Suprapubic skin (tissue), 3 donors: ENCODE measurements around the gene ARL4C.

Experiments used
- CTCF ChIP-seq, 2 donors: fragments of 200-600 bp in 1 of 2; fragments of 450-650 bp in 1 of 2; sonication (generic) in 1 of 2; IDR thresholded peaks; one replicate each; pipeline ENCODE4 v1.5.1; 2016 to 2019; ENCODE audit warnings: antibody characterized with exemption in 2 of 2, mild to moderate bottlenecking in 1 of 2, moderate library complexity in 1 of 2
- POLR2A ChIP-seq, 2 donors: fragments of 450-650 bp; IDR thresholded peaks; one replicate each; pipeline ENCODE4 v1.6.1; 2017; ENCODE audit warnings: antibody characterized with exemption in 2 of 2, mild to moderate bottlenecking in 2 of 2, moderate library complexity in 2 of 2

DNA sequence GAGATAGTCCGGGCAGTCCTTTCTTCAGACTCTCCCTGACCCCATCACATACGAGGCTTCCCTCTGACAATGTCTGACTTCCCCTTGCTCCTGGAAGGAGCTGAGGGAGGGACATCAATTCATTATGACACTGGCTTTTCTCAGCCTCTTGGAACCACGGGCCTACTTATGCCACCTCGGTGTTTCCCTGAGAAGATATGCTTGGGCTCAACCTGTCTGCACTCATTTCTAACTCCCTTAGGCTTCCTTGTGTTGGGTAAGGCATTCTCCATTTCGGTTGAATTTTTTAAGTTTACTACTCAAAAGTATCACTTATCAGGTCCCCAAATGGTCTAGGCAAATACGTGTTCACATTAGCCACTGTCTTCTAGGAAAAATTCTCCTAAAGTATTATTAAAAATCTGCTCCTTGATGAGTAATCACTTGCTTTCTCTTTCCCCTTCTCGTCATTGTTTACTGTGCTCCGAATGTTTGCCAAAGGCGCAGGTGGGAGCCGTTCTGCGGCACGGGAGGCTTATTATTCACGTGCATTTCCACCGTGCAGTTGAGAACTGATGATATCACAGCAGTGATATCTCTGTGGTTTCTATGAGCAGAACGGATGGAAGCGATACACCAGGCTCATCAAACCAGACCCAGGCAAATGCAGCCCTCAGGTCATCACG, 33.1 kb downstream of the ARL4C start:
- TF ChIP-seq CTCF (IDR thresholded peaks at IDR 0.05), result no peak
- no peak for TF ChIP-seq POLR2A (IDR thresholded peaks at IDR 0.05)
